HG03457 (cell line): ENCODE data around the gene ABCG5.

Experiments used
- ATAC-seq: cut with Tn5 transposase; IDR thresholded peaks from one replicate; pipeline ENCODE4 v1.9.1; 2021; ENCODE audit warnings: moderate number of reproducible peaks; ENCODE audit not compliant: unreplicated experiment

Gene ABCG5

DNA sequence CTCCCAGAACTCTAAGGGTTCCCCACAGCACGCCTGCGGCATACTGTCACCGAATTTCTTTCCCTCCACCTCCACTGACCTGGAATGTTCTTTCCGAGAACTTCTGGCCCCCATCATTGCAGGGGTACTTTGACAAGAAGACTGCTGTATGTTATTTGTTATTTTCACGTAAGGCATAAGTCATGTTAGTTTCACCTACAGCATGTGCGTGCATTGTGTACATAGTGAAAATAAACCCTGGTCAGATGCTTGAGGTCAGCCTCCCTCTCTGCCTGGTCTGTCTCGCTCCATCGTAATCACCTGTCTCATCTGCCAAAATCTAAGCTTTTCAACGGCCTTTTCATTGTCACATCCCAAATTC lies 4.2 kb upstream of the ABCG5 start:
- ATAC-seq, result no peak

DNA sequence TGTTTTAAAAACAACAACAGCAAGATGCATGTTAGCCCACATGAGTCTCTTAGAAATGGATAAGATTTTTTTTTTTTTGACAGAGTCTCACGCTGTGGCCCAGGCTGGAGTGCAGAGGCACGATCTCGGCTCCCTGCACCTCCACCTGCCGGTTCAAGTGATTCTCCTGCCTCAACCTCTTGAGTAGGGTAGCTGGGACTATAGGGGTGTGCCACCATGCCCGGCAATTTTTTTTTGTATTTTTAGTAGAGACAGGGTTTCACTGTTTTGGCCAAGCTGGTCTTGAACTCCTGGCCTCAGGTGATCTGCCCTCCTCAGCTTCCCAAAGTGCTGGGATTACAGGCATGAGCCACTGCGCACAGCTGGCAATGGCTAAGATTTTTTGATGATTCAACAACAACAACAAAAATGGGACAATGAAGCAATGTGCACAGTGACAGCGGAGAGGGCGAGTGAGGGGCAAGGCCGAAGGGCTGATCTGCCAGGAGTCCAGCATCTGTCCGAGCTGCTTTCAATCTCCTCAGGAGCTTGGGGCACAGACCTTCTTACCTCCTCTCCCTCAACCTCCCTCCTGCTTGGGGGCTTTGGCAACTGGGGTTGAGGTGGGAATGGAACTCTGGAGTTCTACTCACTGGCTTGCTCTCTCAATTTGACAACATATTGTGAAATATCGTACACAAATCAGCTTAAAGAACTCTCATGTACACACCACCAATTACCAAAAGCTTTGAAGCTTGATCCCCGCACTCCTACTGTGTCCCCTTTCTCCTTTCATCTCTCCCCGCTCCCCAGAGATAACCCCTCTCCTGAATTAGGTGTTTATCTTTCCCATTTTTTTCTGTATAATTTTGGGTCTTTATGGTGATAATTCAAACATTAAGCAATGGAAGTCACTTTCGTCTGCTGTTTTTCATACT lies 3.6 kb upstream of the ABCG5 start:
- no peak for ATAC-seq

DNA sequence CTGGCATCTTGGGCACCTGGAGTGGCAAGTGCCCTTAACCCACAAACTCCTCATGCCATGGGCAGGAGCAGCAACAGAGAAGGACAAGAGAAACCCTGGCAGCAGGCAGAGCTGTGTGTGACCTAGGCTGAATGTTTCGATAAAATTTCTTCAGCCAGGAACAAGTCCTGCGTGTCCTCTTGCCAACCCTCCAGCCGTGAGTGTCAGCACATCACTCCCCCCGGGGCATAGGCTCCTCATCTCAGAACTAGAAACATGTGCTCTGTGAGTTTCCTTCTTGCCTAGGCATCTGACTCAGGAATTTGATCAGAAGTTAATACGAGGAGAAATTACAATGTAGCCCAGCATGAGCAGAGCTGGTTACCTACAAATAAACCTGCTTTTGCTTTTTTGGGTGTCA lies 2.3 kb upstream of the ABCG5 start:
- no peak for ATAC-seq

DNA sequence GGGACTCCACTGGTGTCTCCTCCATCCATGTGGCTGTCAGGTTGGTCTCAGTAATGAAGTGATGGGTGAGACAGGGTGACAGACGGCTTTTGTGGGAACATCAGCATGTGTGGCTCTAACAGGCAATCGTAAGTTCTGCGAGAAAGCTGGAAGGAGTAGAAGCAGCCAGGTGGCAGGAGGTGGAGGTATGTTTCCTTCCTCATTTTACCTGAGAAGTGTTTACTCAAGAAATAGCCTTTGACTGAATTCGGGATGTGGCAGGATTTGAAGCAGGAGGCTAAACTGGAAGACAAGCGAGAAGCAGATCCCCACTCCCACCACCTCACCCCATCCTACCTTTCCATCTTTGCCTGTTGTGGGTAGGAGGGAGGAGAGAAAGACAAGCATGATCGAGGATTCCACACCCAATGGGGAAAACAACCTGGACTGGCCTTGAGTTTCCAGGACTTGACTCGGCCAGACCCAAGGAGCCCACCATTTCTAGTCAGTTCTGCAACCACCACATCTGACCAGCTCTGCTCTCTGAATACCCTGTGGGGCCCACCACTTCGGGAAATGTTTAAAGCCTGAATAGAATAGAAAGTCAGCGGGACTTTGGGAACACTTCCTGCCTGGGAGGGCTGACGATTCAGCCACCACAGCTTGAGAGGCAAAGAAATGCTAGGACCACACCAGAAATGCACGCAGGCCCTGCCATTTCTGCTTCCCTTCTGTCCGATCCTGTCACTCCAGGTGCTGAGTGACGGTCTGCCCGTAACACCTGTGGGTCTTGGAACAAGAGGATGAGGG lies 1.3 kb upstream of the ABCG5 start:
- ATAC-seq, result no peak

DNA sequence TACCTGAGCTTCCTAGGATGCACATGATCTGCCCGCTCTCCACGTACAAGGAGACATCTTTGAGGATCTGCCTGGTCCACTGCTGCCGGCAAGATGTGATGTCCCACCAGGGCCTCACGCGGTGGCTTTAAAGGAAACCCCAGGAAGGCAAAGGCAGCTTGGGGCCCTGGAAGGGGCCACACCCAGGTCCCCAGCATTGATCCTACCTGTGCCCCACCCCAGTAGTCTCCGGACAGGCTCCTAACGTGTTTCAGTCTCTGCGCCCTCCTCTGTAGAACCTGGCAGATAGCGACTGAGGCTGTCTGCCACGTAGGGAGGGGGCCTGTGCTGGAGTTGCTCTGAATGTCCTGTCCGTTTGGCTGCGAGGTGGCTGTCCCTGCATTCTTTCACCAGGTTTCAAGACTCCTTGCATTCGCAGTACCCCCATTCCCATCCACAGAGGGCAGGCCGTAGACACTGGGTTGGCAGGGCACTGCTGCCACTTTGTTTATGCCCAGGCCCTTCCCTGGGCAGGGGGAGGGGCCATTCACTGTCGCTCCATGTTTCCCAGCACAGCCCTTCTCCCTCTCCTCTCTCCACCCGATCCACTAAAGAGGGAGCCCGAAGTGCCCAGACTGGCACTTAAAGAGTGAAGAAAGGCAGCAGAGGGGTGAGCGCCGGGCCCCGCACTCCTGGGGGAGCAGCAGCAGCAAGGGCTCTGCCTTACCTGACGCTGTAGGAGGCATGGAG lies 644 bp downstream of the ABCG5 start:
- no peak for ATAC-seq

DNA sequence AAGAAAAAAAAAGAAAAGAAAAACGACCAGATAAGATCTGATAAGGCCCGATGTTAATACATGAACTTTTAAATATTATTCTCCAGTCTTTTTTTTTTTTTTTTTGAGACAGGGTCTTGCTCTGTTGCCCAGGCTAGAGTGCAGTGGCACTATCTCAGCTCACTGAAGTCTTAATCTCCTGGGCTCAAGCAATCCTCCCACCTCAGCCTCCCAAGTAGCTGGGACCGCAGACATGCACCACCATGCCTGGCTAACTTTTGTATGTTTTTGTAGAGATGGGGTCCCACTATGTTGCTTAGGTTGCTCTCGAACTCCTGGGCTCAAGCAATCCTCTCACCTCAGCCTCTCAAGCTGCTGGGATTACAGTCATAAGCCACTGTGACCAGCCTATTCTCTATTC lies 1.6 kb downstream of the ABCG5 start:
- ATAC-seq, result no peak

DNA sequence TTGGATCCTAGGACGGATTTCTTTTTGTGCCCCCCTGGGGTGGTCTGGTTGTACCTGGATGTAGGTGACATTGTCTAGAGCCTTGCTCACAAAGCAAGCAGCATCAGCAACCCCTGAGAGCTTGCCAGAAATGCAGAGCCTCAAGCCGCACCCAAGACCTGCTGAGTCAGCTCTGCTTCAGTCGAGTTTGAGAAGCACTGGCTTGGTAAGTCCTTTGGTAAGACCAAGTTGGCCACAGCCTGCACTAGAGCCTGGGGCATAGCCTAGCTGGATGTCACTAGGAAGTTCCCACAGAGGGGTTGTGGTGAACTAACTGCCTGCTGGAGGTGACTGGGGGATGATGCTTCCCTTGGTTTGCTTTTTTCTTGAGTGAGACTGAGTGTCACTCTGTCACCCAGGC lies 6.2 kb downstream of the ABCG5 start:
- no peak for ATAC-seq

DNA sequence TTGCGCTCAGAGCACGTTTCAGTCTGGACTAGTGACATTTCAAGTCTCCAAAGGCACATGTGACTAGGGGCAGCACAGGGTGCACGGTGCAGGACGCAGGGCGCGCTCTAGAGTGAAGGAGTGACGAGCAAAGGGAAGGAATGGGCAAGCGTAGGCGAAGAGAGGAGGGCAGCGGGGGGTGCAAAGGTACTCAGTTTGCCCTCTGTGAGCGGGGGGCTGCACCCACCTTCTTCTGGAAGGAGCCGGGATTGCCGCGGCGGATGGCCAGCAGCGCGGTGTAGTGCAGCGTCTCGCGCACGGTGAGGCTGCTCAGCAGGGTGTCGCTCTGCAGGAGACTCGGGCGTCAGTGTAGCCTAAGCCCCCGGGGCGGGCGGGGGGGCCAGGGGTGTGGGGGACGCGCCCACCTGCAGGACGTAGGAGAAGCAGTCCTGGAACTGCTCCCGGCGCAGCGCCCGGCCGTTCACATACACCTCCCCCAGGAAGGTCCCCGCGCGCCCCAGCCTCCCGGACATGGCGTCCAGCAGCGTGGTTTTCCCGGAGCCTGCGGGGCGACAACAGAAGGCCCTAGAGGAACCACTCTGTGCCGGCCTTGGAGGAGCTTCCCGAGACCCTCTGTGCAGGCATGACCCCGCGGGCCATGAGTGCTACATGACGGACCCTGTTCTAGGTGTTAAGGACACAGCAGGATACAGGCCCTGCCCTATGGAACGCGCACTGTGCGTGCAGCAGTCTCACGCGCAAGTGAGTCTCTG lies 6.9 kb downstream of the ABCG5 start:
- ATAC-seq, result no peak

DNA sequence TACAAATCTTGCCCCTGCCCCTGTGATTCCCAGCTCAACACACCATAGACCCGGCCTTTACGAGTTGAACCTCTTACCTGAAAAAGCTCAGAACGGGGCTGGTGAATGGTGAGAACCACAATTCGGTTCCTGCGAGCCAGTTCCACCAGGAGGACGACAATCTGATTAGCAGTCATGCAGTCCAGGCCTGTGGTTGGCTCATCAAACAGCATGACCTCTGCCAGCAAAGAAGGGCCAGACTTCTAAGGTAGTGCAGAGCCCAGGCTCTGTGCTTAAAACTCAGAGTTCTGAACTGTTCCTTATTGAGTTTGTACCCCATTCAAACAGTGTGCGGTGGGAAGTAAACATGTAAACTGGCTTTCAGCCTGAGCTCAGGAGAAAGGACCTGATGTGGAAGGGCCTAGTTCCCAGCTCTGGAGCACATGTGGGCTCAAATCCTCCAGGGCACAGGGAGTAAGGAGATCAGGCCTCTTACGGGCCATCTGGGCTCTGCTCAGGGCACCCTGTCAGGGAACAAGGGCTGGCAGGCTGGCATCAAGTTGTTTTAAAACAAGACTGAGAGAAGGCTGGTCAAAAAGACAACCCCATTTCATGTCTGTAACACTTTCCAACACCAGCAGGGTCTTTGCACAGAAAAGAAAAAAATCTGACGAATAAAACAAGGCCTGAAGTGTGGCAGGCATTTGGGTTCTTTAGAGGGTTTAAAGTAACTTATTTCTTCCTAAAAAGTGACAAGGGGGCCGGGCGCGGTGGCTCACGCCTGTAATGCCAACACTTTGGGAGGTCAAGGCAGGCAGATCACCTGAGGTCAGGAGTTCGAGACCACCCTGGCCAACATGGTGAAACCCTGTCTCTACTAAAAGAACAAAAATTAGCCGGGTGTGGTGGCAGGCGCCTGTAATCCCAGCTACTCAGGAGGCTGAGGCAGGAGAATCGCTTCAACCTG lies 12.1 kb downstream of the ABCG5 start:
- ATAC-seq, result no peak

DNA sequence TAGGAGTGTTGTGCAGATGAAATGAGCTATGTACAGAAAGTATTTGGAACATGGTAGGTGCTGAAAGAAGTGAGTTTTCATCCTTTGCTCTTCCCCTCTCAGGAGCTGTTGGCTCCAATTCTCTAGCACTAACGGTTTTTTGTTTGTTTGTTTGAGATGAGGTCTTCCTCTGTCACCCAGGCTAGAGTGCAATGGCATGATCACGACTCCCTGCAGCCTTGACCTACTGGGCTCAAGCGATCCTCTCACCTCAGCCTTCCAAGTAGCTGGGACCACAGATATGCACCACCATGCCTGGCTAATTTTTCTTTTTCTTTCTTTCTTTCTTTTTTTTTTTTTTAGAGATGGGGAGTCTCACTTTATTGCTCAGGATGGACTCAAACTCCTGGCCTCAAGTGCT lies 12.8 kb downstream of the ABCG5 start:
- no peak for ATAC-seq

DNA sequence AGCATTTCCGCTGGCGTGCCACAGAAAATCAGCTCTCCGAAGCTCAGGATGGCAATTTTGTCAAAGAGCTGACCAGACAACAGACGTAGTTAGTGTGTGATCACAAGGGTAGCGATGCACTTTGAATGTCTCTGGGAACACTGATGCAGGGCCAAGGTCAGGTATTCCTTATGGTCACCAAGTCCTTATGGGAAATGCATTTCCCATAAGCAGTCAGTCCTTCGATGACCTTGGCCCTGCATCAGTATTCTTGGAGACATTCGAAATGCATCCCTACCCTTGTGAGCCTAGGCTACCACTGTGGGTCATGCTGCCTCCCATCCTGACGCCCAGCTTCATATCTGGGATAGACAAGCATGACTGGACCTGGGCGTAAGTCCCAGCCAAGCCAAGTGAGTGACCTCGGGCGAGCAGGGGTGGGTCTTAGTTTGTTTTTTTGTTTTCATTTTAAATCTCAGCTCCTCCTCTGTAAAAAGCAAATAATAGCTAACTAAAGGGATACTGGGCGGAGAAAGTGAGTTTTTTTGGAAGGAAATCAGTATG lies 13.6 kb downstream of the ABCG5 start:
- ATAC-seq, result no peak

DNA sequence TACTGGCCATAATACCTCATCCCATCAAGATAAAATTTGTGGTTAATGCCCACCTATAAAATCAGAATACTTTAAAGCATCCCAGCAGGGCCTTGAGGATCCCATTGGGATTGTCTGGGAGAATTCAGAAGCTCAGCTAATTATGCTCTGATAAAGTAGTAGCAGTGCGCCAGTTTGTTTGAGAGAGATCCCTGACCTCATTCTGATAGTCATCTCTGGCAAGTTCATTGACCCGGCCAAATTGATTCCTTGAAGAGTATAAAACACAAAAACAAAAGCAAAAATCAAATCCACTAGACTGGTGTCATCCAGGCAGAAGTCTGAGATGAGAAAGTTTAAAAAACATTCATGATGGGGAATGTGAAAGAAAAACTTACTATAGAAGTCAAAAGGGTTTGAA lies 14.1 kb downstream of the ABCG5 start:
- no peak for ATAC-seq

DNA sequence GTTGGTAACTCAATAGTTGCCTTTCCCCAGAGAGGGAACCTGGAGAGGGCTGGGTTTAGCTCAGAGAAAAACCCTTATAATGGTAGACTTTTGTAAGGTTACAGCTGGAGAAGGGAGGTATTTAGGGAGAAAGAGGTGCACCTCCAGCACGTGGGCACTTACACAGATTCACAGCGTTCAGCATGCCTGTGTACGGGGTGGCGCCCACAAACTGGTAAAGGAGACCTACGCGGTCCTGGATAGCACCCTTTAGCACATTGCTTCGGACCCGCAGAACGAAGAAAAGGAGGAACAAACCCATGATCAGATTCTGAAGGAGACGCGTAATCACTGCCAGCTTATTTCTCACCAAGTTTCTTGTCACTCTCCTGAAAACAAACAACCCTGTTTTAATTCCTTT lies 14.9 kb downstream of the ABCG5 start:
- no peak for ATAC-seq

DNA sequence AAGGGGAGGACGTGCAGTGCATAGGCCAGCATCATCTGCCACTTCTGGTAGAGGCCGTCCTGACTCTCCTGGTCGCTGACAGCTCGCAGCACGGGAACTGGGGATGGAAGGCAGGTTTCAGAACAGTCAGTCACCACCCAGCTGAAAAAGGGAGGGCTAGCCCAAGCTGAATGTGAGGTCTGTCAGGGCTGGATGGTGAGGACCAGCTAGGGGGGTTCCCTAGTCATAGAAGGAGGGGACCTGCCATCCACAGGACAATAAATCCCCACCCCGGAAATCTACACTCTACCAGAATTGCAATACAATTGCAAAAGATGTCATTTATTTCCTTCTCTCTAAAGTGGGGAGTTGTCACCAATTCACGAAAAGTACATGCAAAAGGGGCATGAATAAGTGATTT lies 15.8 kb downstream of the ABCG5 start:
- no peak for ATAC-seq

DNA sequence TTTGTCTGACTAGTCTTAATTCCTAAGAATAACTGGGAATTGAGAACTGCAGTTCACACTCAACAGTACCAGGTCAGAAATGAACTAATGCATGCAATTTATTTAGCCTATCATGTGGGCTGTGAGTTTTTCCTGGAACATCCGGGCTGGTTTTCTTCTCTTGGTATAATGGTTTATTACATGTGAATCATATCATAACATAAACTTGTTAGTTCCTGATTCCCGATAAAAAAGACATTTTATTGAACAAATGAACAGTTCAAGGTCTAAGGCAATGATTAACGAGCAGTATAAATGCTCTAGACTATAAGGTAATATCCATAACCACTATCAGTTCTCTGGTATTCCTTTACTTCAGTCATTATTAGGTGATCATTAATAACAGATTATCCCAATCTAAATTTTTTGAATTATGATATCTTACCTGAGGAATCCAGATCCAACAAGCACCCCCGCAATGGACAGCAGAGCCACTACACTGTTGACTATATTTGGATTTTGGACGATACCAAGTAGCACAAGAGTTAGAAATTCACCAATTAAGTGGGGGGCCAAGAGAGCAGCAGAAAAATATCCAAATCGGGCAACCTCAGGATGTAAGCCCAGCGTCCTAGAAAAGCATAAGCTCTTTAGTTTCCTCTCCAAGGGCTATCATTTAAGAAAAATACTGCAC lies 19.0 kb downstream of the ABCG5 start:
- no peak for ATAC-seq

DNA sequence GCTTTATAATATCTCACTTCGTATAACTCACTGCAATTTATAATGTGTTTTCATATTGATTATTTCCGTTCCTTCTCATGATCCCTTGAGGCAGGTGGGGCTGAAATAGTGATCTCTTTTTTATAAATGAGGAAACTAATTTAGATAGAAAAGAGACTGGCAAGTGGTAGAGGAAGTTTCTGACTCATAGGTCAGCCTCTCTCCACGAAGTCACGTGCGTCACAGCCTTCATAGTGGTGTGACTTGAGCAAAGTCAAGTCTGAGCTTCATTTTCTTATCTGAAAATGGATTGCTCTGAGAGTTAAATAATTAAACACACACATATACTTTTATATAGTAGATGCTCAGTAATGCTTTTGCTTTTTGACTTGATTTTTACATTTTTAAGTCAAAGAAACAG lies 19.9 kb downstream of the ABCG5 start:
- ATAC-seq, result no peak

DNA sequence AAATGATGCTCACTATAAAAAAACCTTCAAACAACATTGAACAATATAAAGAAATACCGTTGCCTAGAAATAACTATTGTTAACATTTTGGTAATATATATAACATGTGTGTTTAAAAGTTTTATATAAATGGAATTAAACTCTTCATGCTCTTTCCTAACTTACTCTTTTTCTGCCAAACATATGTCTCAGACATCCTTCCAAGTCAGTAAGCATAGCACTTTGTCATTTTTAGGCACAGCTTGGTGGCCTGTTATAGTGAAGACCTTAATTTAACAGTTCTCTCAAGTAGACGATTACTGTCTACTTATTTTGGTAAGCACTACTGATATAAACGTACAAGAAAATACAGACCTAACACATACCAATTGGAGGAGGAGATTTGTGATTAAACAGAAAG lies 23.9 kb downstream of the ABCG5 start:
- ATAC-seq, result no peak

DNA sequence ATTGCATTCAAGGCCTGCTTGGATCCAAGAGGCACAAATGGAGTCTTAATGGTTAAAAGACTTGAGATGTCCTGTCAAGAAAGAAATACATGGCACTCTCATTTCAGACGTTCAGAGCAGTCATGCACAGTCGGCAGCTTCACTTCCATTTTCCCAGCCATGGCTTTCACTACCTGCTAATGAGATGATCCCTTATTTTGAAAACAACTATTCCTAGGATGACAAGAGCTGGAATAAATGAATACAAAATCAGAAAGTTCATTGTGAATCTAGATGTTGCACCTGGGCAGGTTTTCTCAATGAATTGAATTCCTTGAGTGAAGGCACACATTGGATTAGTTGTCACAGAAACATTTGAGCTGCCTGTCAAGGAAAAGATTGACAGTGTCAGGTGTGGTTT lies 25.7 kb downstream of the ABCG5 start:
- no peak for ATAC-seq

DNA sequence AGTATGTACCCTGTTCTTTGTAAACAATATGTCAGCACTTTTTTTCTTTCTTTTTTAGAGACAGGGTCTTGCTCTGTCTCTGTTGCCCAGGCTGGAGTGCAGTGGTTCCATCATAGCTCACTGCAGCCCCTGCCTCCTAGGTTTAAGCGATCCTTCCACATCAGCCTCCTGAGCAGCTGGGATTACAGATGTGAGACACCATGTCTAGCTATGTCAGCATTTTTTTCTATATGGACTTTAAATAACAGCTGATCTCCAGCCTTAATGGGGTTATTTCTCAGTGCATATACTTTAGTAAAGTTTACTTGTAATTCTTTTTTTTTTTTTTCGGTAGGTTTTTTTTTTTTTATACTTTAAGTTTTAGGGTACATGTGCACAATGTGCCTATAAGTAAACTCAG lies 26.6 kb downstream of the ABCG5 start:
- ATAC-seq, result no peak
